Measurements from ENCODE around the gene RAB7A.
"Not testable (repeated sequence)": the region's sequence is repeated elsewhere in the genome, so short reads cannot be mapped to it uniquely, and the experiment has no call there.

RAB7A gene

GRCh38 chr3:128702391-128702790 is 23.6 kb upstream of the RAB7A start:
- H3K4me1 Mint-ChIP-seq (ENCODE audit: low read depth): peaks cover 65% of the 10 kb centered on the region
- H3K27me3 Mint-ChIP-seq: no peaks in the 10 kb centered on the region
- H3K36me3 Mint-ChIP-seq (ENCODE audit: low read depth): peaks cover 6% of the 10 kb centered on the region
- peak overlapping the region; percentile 89 for H3K27ac Mint-ChIP-seq
- peak overlapping the region; percentile 44 for H3K4me3 Mint-ChIP-seq
- intact Hi-C loops (cut with micrococcal nuclease): no loop called here
- no peaks in the 10 kb centered on the region for H3K9me3 Mint-ChIP-seq

DNA sequence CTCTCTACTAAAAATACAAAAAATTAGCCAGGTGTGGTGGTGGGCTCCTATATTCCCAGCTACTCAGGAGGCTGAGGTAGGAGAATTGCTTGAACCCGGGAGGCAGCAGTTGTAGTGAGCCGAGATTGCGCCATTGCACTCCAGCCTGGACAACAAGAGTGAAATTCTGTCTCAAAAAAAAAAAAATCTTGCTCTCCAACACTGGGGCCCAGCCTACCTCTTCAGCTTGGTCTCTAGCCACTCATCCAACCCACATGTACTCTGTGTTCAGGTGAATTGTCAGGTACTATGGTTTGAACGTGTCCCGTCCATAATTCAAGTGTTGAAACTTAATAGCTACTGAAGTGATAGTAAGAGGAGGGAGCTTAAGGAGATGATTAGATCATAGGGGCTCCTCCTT is 22.4 kb upstream of the RAB7A start:
- Mint-ChIP-seq H3K27me3 (no peaks in the 10 kb centered on the region), H3K4me1 (ENCODE audit: low read depth) (peaks cover 66% of the 10 kb centered on the region), H3K36me3 (ENCODE audit: low read depth) (no peaks in the 10 kb centered on the region), H3K27ac (no peak overlapping the region), H3K4me3 (no peak overlapping the region), H3K9me3 (no peaks in the 10 kb centered on the region)
- intact Hi-C loops (cut with micrococcal nuclease): no loop called here

DNA sequence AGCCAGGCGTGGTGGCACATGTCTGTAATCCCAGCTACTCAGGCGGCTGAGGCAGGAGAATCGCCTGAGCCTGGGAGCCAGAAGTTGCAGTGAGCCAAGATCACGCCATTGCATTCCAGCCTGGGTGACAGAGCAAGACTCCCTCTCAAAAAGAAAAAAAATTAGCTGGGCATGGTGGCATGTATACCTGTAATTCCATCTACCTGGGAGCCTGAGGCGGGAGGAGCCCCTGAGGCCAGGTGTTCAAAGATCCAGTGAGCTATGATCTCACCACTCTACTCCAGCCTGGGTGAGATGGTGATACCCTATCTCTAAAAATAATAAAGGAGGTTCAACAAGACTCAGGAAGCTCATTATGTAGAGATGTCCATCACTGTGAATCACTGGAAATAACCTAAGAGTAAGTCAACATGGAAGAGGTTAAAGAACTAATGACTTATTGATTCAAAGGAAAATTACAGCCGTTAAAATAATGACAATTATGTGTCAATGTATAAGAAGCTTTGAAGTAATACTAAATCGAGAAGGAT is 19.8 kb upstream of the RAB7A start:
- peaks cover 52% of the 10 kb centered on the region for H3K4me1 Mint-ChIP-seq (ENCODE audit: low read depth)
- no peaks in the 10 kb centered on the region for H3K9me3 Mint-ChIP-seq
- H3K27ac Mint-ChIP-seq: no peak overlapping the region
- H3K36me3 Mint-ChIP-seq (ENCODE audit: low read depth): no peaks in the 10 kb centered on the region
- H3K27me3 Mint-ChIP-seq: no peaks in the 10 kb centered on the region
- H3K4me3 Mint-ChIP-seq: no peak overlapping the region
- intact Hi-C loops (cut with micrococcal nuclease): no loop called here

GRCh38 chr3:128707928-128708494 is 18.0 kb upstream of the RAB7A start:
- intact Hi-C loops (cut with micrococcal nuclease): no loop called here
- no peak overlapping the region for H3K4me3 Mint-ChIP-seq
- H3K27ac Mint-ChIP-seq: peak overlapping the region; percentile 28
- no peaks in the 10 kb centered on the region for H3K36me3 Mint-ChIP-seq (ENCODE audit: low read depth)
- H3K4me1 Mint-ChIP-seq (ENCODE audit: low read depth): peaks cover 53% of the 10 kb centered on the region
- no peaks in the 10 kb centered on the region for H3K27me3 Mint-ChIP-seq
- no peaks in the 10 kb centered on the region for H3K9me3 Mint-ChIP-seq

GRCh38 chr3:128709038-128709437 is 16.9 kb upstream of the RAB7A start:
- intact Hi-C loops (cut with micrococcal nuclease): no loop called here
- peaks cover 50% of the 10 kb centered on the region for H3K4me1 Mint-ChIP-seq (ENCODE audit: low read depth)
- H3K4me3 Mint-ChIP-seq: no peak overlapping the region
- no peaks in the 10 kb centered on the region for H3K27me3 Mint-ChIP-seq
- H3K9me3 Mint-ChIP-seq: no peaks in the 10 kb centered on the region
- H3K27ac Mint-ChIP-seq: no peak overlapping the region
- no peaks in the 10 kb centered on the region for H3K36me3 Mint-ChIP-seq (ENCODE audit: low read depth)

DNA sequence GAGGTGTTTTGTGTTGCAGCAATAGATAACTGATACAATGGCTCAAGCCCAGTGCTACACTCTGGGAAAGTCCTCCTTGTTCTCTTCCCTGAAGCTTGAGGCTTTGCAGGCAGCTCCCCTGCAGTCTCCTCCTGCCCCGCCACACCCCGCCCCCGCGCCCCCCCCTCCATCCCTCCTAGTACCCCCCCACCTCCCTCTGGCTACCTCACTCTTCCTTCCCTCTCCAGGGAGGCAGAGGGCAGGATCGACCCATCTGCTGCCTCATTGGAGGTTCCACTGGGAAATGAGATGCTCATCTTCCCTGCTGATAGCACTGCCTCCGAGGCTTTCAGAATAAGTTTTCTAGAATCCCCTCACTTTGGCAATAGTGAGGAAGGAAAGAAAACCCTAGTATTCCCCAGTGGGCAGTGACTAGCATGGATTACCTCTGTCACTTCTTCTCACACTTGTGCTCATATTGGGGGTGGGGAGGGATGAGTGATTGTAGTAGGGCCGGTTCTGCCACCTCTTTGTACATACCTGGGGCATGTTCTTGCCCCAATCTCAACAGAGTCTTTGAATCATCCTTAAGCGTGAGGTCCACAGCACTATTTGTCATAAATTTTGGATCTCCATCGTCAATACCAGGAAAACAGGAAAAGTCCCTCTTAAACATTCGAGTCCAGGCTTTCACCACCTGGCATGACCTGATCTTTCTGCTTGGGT is 16.3 kb upstream of the RAB7A start:
- H3K27ac Mint-ChIP-seq: peak overlapping the region; percentile 4
- no peak overlapping the region for H3K4me3 Mint-ChIP-seq

GRCh38 chr3:128710816-128711433 is 15.1 kb upstream of the RAB7A start:
- H3K27ac Mint-ChIP-seq: no peak overlapping the region
- intact Hi-C loops (cut with micrococcal nuclease): no loop called here
- peaks cover 56% of the 10 kb centered on the region for H3K4me1 Mint-ChIP-seq (ENCODE audit: low read depth)
- H3K9me3 Mint-ChIP-seq: no peaks in the 10 kb centered on the region
- H3K36me3 Mint-ChIP-seq (ENCODE audit: low read depth): no peaks in the 10 kb centered on the region
- no peak overlapping the region for H3K4me3 Mint-ChIP-seq
- H3K27me3 Mint-ChIP-seq: no peaks in the 10 kb centered on the region

More for the DNA sequence above, 16.3 kb upstream of the RAB7A start:
- H3K4me1 Mint-ChIP-seq (ENCODE audit: low read depth): peaks cover 53% of the 10 kb centered on the region
- H3K27me3 Mint-ChIP-seq: no peaks in the 10 kb centered on the region
- intact Hi-C loops (cut with micrococcal nuclease): no loop called here
- no peaks in the 10 kb centered on the region for H3K36me3 Mint-ChIP-seq (ENCODE audit: low read depth)
- no peaks in the 10 kb centered on the region for H3K9me3 Mint-ChIP-seq

DNA sequence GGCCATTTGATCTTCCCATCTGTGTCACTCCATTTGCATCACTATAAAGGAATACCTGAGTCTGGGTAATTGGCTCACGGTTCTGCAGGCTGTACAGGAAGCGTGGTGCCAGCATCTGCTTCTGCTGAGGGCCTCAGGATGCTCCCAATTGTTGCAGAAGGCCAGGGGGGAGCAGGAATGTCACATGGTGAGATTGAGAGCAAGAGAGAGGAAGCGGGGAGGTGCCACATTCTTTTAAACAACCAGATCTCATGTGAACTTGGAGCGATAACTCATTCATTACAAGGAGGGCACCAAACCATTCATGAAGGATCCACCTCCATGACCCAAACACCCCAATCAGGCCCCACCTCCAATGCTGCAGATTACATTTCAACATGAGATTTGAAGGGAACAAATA is 13.1 kb upstream of the RAB7A start:
- H3K36me3 Mint-ChIP-seq (ENCODE audit: low read depth): no peaks in the 10 kb centered on the region
- no peaks in the 10 kb centered on the region for H3K9me3 Mint-ChIP-seq
- no peaks in the 10 kb centered on the region for H3K27me3 Mint-ChIP-seq
- H3K27ac Mint-ChIP-seq: no peak overlapping the region
- intact Hi-C loops (cut with micrococcal nuclease): no loop called here
- peaks cover 63% of the 10 kb centered on the region for H3K4me1 Mint-ChIP-seq (ENCODE audit: low read depth)
- H3K4me3 Mint-ChIP-seq: no peak overlapping the region

DNA sequence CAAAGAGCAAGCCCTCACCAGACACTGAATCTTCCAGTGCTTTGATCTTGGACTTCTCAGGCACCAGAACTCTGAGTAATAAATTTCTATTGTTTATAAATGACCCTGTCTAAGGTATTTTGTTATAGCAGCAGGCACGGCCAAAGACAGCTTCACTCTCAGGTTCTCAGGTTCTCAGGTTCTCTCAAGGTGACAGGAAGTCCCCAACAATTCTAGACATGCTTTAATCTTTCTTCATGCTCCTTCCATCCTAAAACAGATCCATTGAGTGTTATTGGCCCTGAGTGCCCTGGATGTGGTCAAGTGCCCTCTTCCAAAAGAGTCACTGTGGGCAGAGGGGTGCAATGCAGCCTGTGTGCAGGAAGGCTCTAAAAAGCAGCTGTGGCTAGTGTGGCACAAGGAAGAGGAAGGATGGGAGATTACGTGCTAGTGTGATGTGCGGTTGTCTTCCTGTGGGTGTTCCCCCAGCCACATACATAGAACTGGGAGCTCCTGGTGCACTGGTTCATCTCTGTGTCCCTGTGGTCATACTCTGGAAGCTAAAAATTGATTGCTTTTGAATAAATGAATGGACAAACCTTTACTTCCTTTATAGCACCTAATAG is 11.0 kb upstream of the RAB7A start:
- no peaks in the 10 kb centered on the region for H3K36me3 Mint-ChIP-seq (ENCODE audit: low read depth)
- H3K27me3 Mint-ChIP-seq: no peaks in the 10 kb centered on the region
- peaks cover 67% of the 10 kb centered on the region for H3K4me1 Mint-ChIP-seq (ENCODE audit: low read depth)
- no peak overlapping the region for H3K4me3 Mint-ChIP-seq
- H3K27ac Mint-ChIP-seq: peak overlapping the region; percentile 35
- intact Hi-C loops (cut with micrococcal nuclease): no loop called here
- H3K9me3 Mint-ChIP-seq: no peaks in the 10 kb centered on the region

- peak overlapping the region; percentile 71 for H3K27ac Mint-ChIP-seq
- intact Hi-C loops (cut with micrococcal nuclease); H3K27me3 Mint-ChIP-seq; H3K36me3 Mint-ChIP-seq (ENCODE audit: low read depth); H3K9me3 Mint-ChIP-seq; H3K4me3 Mint-ChIP-seq: not testable (repeated sequence)
- H3K4me1 Mint-ChIP-seq (ENCODE audit: low read depth): peaks cover 61% of the 10 kb centered on the region
Measured at GRCh38 chr3:128718892-128719291, 7.1 kb upstream of the RAB7A start.

GRCh38 chr3:128720891-128721290 is 5.1 kb upstream of the RAB7A start:
- Mint-ChIP-seq H3K36me3 (ENCODE audit: low read depth) (no peaks in the 10 kb centered on the region), H3K27ac (no peak overlapping the region), H3K4me1 (ENCODE audit: low read depth) (peaks cover 67% of the 10 kb centered on the region), H3K4me3 (no peak overlapping the region), H3K27me3 (no peaks in the 10 kb centered on the region), H3K9me3 (no peaks in the 10 kb centered on the region)
- intact Hi-C loops (cut with micrococcal nuclease): no loop called here

- H3K4me3 Mint-ChIP-seq: no peak overlapping the region
- H3K27me3 Mint-ChIP-seq: no peaks in the 10 kb centered on the region
- intact Hi-C loops (cut with micrococcal nuclease): no loop called here
- H3K9me3 Mint-ChIP-seq: no peaks in the 10 kb centered on the region
- H3K4me1 Mint-ChIP-seq (ENCODE audit: low read depth): peaks cover 62% of the 10 kb centered on the region
- peak overlapping the region; percentile 94 for H3K27ac Mint-ChIP-seq
- peaks cover 20% of the 10 kb centered on the region for H3K36me3 Mint-ChIP-seq (ENCODE audit: low read depth)
Measured at GRCh38 chr3:128723477-128723876, 2.5 kb upstream of the RAB7A start.

DNA sequence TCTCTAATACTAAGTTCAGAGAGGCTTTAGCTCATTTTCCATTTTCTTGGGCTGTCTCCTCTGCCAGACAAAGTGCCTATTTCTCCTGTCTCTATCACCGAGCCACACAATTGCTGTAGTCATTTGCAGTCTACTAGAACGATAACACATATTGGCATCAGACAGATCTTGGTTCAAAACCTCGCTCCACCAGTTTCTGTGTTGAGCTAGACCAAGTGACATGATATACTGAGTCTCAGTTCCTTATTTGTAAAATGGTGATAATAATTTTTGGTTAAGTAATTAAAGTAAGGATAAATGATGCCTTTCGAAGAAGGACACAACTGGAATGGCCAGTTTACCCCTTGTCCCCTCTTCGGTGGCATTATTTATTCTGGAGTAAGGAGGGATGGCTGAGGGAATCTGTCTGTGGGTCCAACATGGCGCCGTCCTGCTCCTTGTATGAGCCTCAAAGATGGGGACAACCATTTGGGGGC is 398 bp upstream of the RAB7A start:
- intact Hi-C loops (cut with micrococcal nuclease): loop anchor here (1.0 kb wide), 1 partner anchor 45 kb away; no protein-coding TSS in a partner anchor
- no peaks in the 10 kb centered on the region for H3K27me3 Mint-ChIP-seq
- peak overlapping the region; percentile 94 for H3K27ac Mint-ChIP-seq
- no peaks in the 10 kb centered on the region for H3K9me3 Mint-ChIP-seq
- peaks cover 30% of the 10 kb centered on the region for H3K36me3 Mint-ChIP-seq (ENCODE audit: low read depth)
- peaks cover 64% of the 10 kb centered on the region for H3K4me1 Mint-ChIP-seq (ENCODE audit: low read depth)
- peak overlapping the region; percentile 97 for H3K4me3 Mint-ChIP-seq

- H3K4me1 Mint-ChIP-seq (ENCODE audit: low read depth): peaks cover 73% of the 10 kb centered on the region
- H3K27ac Mint-ChIP-seq: peak overlapping the region; percentile 94
- peaks cover 31% of the 10 kb centered on the region for H3K36me3 Mint-ChIP-seq (ENCODE audit: low read depth)
- intact Hi-C loops (cut with micrococcal nuclease): no loop called here
- no peaks in the 10 kb centered on the region for H3K27me3 Mint-ChIP-seq
- no peaks in the 10 kb centered on the region for H3K9me3 Mint-ChIP-seq
- peak overlapping the region; percentile 97 for H3K4me3 Mint-ChIP-seq
Measured at GRCh38 chr3:128727059-128727458, 1.1 kb downstream of the RAB7A start.
